A549 (cell line): ENCODE results near the gene YOD1. TPM values are rescaled to one million over a fixed set of nuclear protein-coding genes. Genes with fewer than 3 reads are reported as not detected.

Source experiments
- ATAC-seq, 2 experiments: fragments of 200-7000 bp in 1 of 2; fragments of >200 bp in 1 of 2; cut with Nextera tagmentation in 1 of 2; cut with Tn5 transposase in 1 of 2; 3 replicates each; pipeline versions ENCODE4 v1.8.0 to v1.9.1; 2018 to 2020; ENCODE audit warnings: mild to moderate bottlenecking in 1 of 2, moderate library complexity in 1 of 2
- CTCF ChIA-PET: fragments of 300-600 bp; sonication (Branson Sonifier 250); formaldehyde crosslinking; extraction: SDS; loops from one replicate; lab custom pipeline; 2021; ENCODE audit warnings: antibody characterized with exemption, inconsistent platforms; lab: Yijun Ruan, JAX
- POLR2A ChIA-PET: fragments of 350-600 bp; formaldehyde crosslinking; extraction: SDS; loops from one replicate; lab custom pipeline; 2021; ENCODE audit warnings: antibody characterized with exemption, inconsistent platforms; lab: Yijun Ruan, JAX
- DNase-seq, 2 experiments: peaks; one replicate each; pipeline versions ENCODE4 v3.0.0 to v3.0.0-alpha.2; 2011 to 2016; ENCODE audit warnings: low read depth in 1 of 2, low spot score in 1 of 2
- FAIRE-seq: peaks from 2 replicates; lab custom pipeline; 2011; peaks lifted over from hg19 to GRCh38; lab: Jason Lieb, UNC
- H3K27ac ChIP-seq, 2 experiments: fragments of >200 bp; sonication (Bioruptor Twin); formaldehyde crosslinking; 3 replicates each; pipeline ENCODE4 v1.5.1; 2016 to 2017
- H3K4me1 ChIP-seq: fragments of >200 bp; sonication (Bioruptor Twin); formaldehyde crosslinking; 3 replicates; pipeline ENCODE4 v1.6.1; 2016
- H3K4me2 ChIP-seq: fragments of >200 bp; sonication (Bioruptor Twin); formaldehyde crosslinking; 3 replicates; pipeline ENCODE4 v1.6.1; 2016
- H3K4me3 ChIP-seq: fragments of >200 bp; sonication (Bioruptor Twin); formaldehyde crosslinking; 3 replicates; pipeline ENCODE4 v1.5.1; 2016
- H3K9me3 ChIP-seq: fragments of >200 bp; sonication (Bioruptor Twin); formaldehyde crosslinking; 3 replicates; pipeline ENCODE4 v1.6.1; 2016
- ATOH8 ChIP-seq: fragments of 250-450 bp; sonication (Bioruptor Pico); IDR thresholded peaks from 2 replicates; pipeline ENCODE4 v1.5.0; 2020; ENCODE audit warnings: low read depth, mild to moderate bottlenecking, moderate library complexity
- CEBPB ChIP-seq, 2 experiments: fragments of >200 bp in 1 of 2; sonication (Bioruptor Twin) in 1 of 2; formaldehyde crosslinking in 1 of 2; IDR thresholded peaks; 2 replicates each; pipeline ENCODE4 v1.6.1; 2012 to 2016
- EHMT2 ChIP-seq: fragments of 200-600 bp; sonication (generic); IDR thresholded peaks from 2 replicates; pipeline ENCODE4 v1.6.1; 2016; ENCODE audit warnings: antibody characterized with exemption, low read depth, mild to moderate bottlenecking, moderate library complexity
- ESRRA ChIP-seq: fragments of 150-350 bp; IDR thresholded peaks from 2 replicates; pipeline ENCODE4 v1.6.1; 2014; ENCODE audit warnings: mild to moderate bottlenecking, low read length, borderline replicate concordance
- FOSL2 ChIP-seq, 2 experiments: fragments of 450-650 bp in 1 of 2; fragments of >200 bp in 1 of 2; sonication (Bioruptor Twin) in 1 of 2; formaldehyde crosslinking; IDR thresholded peaks; 2 replicates each; pipeline versions ENCODE4 v1.5.0 to v1.6.1; 2016 to 2020; ENCODE audit warnings: mild to moderate bottlenecking in 1 of 2, moderate library complexity in 1 of 2
- HOXB13 ChIP-seq: fragments of 250-450 bp; sonication (Bioruptor Pico); IDR thresholded peaks from 2 replicates; pipeline ENCODE4 v1.5.0; 2020; ENCODE audit warnings: low read depth, mild to moderate bottlenecking, moderate library complexity
- JUN ChIP-seq, 2 experiments: fragments of >200 bp; sonication (Bioruptor Twin); formaldehyde crosslinking; IDR thresholded peaks; 2 replicates in 1 of 2; 3 replicates in 1 of 2; pipeline ENCODE4 v1.6.1; 2016 to 2017
- JUNB ChIP-seq: fragments of >200 bp; sonication (Bioruptor Twin); formaldehyde crosslinking; IDR thresholded peaks from 2 replicates; pipeline ENCODE4 v1.6.1; 2016
- PHF8 ChIP-seq: fragments of 200-600 bp; sonication (generic); IDR thresholded peaks from 2 replicates; pipeline ENCODE4 v1.6.1; 2016; ENCODE audit warnings: low read depth, mild to moderate bottlenecking, antibody characterized with exemption, moderate library complexity, borderline replicate concordance
- POLR2A ChIP-seq: IDR thresholded peaks from 2 replicates; pipeline ENCODE4 v1.6.1; 2012; ENCODE audit warnings: mild to moderate bottlenecking, low read length
- POLR2AphosphoS2 ChIP-seq: conservative IDR thresholded peaks from 2 replicates; pipeline ENCODE4 v1.6.1; 2012; ENCODE audit warnings: low read length, improper control_type of control experiment, inconsistent platforms
- RCOR1 ChIP-seq: fragments of 150-350 bp; IDR thresholded peaks from 2 replicates; pipeline ENCODE4 v1.6.1; 2014; ENCODE audit warnings: antibody characterized with exemption, low read length, low read depth
- SMC3 ChIP-seq: fragments of >200 bp; sonication (Bioruptor Twin); formaldehyde crosslinking; IDR thresholded peaks from 3 replicates; pipeline ENCODE4 v1.6.1; 2018; ENCODE audit warnings: inconsistent platforms
- WGBS: methylation state at CpG from one replicate; pipeline ENCODE4 v1.1.6; 2017; ENCODE audit errors: missing lambda C conversion rate; 5-methylcytosine and 5-hydroxymethylcytosine counted together
- polyA plus RNA-seq, 4 experiments: library from polyadenylated mRNA; depleted of rRNA in 3 of 4; stranded (reverse); fragments of >200 nt; fragmentation: RNase III in 1 of 4; extraction: RNeasy Plus Mini Kit Qiagen cat#74134 plus additional on column Dnase treatment in 1 of 4; gene quantifications; 2 replicates in 3 of 4; 3 replicates in 1 of 4; pipeline ENCODE4 v1.2.3, GENCODE V29; 2011 to 2017
- TF ChIP-seq, protein P1 (sequence below): IDR thresholded peaks from 2 replicates; pipeline ENCODE4 v1.6.1; 2012
- TF ChIP-seq, protein P2 (sequence below): fragments of >200 bp; sonication (Bioruptor Twin); formaldehyde crosslinking; IDR thresholded peaks from 2 replicates; pipeline ENCODE4 v1.6.1; 2016
- TF ChIP-seq, protein P3 (sequence below): fragments of 450-650 bp; IDR thresholded peaks from 2 replicates; pipeline ENCODE4 v1.6.1; 2014; ENCODE audit warnings: antibody characterized with exemption
- TF ChIP-seq, protein P4 (sequence below): fragments of >200 bp; sonication (Bioruptor Twin); formaldehyde crosslinking; IDR thresholded peaks from 3 replicates; pipeline ENCODE4 v1.5.1; 2016

YOD1 gene
- polyA plus RNA-seq, 2 of the 4 experiments (the other 2 are of a cell fraction), result 7.0 to 10.3 TPM

DNA sequence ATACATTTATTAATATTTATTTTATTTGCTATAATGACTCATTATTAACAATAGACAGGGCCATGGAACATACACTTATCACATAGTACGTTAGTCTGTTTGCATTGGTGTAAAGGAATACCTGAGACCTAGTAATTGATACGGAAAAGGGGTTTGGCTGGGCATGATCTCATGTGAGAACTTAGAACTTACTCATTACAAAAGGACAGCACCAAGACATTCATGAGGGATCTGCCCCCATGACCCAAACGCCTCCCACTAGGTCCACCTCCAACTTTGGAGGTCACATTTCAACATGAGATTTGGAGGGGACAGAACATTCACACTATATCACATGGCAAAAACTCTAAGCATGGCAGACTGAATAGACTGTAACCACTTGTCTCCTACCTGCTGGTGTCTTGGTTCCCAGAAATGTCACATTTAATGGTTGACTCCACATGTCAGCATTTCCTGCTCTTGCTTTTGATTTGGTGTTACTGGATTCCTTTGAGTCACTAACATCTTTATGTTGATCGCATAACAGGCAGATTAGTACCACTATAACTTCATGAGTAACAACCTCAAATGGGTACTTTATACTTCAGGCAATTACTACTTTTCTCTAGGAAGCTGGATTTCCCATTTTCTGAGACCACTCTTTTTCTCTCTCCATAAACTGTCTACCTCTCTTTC lies 15.0 kb downstream of the YOD1 start:
- Histone ChIP-seq H3K4me3 (no peak overlapping the region), H3K27ac (no peak overlapping the region), H3K9me3 (no peaks in the 10 kb centered on the region), H3K4me1 (peaks cover 56% of the 10 kb centered on the region), H3K4me2 (no peak overlapping the region)
- FAIRE-seq (no peak), DNase-seq (no peak), ATAC-seq (no peak)
- POLR2A ChIA-PET, result no interaction called here
- CTCF ChIA-PET, result interaction anchor here (0.8 to 3.8 kb wide), 5 partner anchors 10 to 52 kb away, joined by 3 to 16 read pairs (median 4); partner anchors contain the start of gene PFKFB2
- WGBS, result 75% methylated on average over 4 of the region's 4 CpGs
- TF ChIP-seq, protein P1, sequence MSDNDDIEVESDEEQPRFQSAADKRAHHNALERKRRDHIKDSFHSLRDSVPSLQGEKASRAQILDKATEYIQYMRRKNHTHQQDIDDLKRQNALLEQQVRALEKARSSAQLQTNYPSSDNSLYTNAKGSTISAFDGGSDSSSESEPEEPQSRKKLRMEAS, result no peak
- no peak for TF ChIP-seq POLR2A
- no peak for TF ChIP-seq RCOR1

GRCh38 chr1:207034998-207035397 lies 16.0 kb downstream of the YOD1 start:
- FAIRE-seq (no peak), ATAC-seq (no peak), DNase-seq (no peak)
- Histone ChIP-seq H3K4me1 (peaks cover 59% of the 10 kb centered on the region), H3K4me2 (no peak overlapping the region), H3K27ac (0 out of 6 replicates have a peak overlapping the region, but pooled peaks of 1 of the 2 experiments have one; percentile 1), H3K4me3 (no peak overlapping the region), H3K9me3 (no peaks in the 10 kb centered on the region)
- CTCF ChIA-PET, result interaction anchor here (1.3 to 3.8 kb wide), 5 partner anchors 9 to 30 kb away, joined by 4 to 16 read pairs (median 8); no protein-coding TSS in a partner anchor
- TF ChIP-seq FOSL2 (IDR thresholded peaks at IDR 0.05) (no peak), FOSL2 (CRISPR knock-in tag; IDR thresholded peaks at IDR 0.05) (peak; percentile 15; the same call in 1 of the 2 replicates), ATOH8 (CRISPR knock-in tag) (no peak)
- POLR2A ChIA-PET, result no interaction called here

DNA sequence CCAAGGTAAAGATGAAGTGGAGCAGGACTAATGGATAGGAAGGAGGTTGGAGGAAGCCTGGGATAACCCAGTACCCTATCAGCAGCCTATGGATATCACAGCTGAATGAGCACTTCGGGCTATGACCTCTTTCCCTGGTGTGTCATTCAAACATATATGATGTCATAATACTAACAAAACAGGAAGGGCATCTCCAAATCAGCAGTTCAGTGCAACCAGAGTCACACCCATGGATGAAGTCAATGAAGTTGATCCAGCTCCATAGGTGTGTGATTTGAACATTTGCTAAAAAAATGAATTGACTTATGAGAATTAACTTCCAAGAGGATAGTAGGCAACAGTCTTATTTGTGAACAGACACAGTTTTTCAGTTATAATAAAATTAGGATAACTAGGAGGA lies 16.8 kb downstream of the YOD1 start:
- no peak for DNase-seq
- TF ChIP-seq, protein P2, sequence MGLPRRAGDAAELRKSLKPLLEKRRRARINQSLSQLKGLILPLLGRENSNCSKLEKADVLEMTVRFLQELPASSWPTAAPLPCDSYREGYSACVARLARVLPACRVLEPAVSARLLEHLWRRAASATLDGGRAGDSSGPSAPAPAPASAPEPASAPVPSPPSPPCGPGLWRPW, result no peak
- TF ChIP-seq, protein P3, sequence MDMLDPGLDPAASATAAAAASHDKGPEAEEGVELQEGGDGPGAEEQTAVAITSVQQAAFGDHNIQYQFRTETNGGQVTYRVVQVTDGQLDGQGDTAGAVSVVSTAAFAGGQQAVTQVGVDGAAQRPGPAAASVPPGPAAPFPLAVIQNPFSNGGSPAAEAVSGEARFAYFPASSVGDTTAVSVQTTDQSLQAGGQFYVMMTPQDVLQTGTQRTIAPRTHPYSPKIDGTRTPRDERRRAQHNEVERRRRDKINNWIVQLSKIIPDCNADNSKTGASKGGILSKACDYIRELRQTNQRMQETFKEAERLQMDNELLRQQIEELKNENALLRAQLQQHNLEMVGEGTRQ, result no peak
- TF ChIP-seq CEBPB (IDR thresholded peaks at IDR 0.05) (no peak), POLR2AphosphoS2 (no peak), HOXB13 (CRISPR knock-in tag) (no peak), ESRRA (no peak), PHF8 (no peak), EHMT2 (no peak), JUNB (no peak)
- TF ChIP-seq, protein P1, result no peak
- peaks cover 59% of the 10 kb centered on the region for H3K4me1 ChIP-seq
- FAIRE-seq, result no peak
- CTCF ChIA-PET, result interaction anchor here (1.1 to 5.8 kb wide), 8 partner anchors 9 to 51 kb away, joined by 3 to 40 read pairs (median 10); partner anchors contain the start of gene YOD1
- H3K27ac ChIP-seq, result peak overlapping the region in 1 of 2 experiments; percentile 2; a peak in 1 of 6 replicates
- POLR2A ChIA-PET, result no interaction called here
- 10% methylated on average over 1 of the region's 1 CpG for WGBS
- H3K4me2 ChIP-seq, result no peak overlapping the region
- ATAC-seq, result no peak
- H3K9me3 ChIP-seq, result no peaks in the 10 kb centered on the region
- H3K4me3 ChIP-seq, result no peak overlapping the region

- TF ChIP-seq JUN (IDR thresholded peaks at IDR 0.05), result no peak
- TF ChIP-seq, protein P4, sequence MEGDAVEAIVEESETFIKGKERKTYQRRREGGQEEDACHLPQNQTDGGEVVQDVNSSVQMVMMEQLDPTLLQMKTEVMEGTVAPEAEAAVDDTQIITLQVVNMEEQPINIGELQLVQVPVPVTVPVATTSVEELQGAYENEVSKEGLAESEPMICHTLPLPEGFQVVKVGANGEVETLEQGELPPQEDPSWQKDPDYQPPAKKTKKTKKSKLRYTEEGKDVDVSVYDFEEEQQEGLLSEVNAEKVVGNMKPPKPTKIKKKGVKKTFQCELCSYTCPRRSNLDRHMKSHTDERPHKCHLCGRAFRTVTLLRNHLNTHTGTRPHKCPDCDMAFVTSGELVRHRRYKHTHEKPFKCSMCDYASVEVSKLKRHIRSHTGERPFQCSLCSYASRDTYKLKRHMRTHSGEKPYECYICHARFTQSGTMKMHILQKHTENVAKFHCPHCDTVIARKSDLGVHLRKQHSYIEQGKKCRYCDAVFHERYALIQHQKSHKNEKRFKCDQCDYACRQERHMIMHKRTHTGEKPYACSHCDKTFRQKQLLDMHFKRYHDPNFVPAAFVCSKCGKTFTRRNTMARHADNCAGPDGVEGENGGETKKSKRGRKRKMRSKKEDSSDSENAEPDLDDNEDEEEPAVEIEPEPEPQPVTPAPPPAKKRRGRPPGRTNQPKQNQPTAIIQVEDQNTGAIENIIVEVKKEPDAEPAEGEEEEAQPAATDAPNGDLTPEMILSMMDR, result no peak
- no peak for TF ChIP-seq SMC3
- TF ChIP-seq HOXB13 (CRISPR knock-in tag), result no peak
- TF ChIP-seq, all 56 proteins: peak for 0
- WGBS, result 74% methylated on average over 2 of the region's 2 CpGs
- no peak for FAIRE-seq
- ChIA-PET CTCF (interaction anchor here (0.8 to 5.8 kb wide), 11 partner anchors 8 to 466 kb away, joined by 3 to 40 read pairs (median 5); partner anchors contain the start of gene YOD1), POLR2A (interaction anchor here (1.0 kb wide), 2 partner anchors 8 to 20 kb away, joined by 3 read pairs; partner anchors contain the start of gene PFKFB2)
- ATAC-seq, result no peak
- Histone ChIP-seq H3K9me3 (no peaks in the 10 kb centered on the region), H3K27ac (peak overlapping the region; percentile 86 to 89; a peak in 4 of 6 replicates), H3K4me1 (peaks cover 68% of the 10 kb centered on the region), H3K4me3 (no peak overlapping the region), H3K4me2 (peak overlapping the region; percentile 77; the same call in 2 of the 3 replicates)
- DNase-seq, result no peak
Measured at GRCh38 chr1:207033302-207033701, 17.7 kb downstream of the YOD1 start.
